Bone marrow (tissue), 2 donors: ENCODE data around the gene GEMIN7.
"Not testable (repeated sequence)": the region's sequence is repeated elsewhere in the genome, so short reads cannot be mapped to it uniquely, and the experiment has no call there.

Experiments used
- DNase-seq, 2 donors: peaks; one replicate each; lab custom pipeline; 2025; lab: John Stamatoyannopoulos, UW

The GEMIN7 gene

GRCh38 chr19:45104658-45105349, 25.7 kb downstream of the GEMIN7 start:
- DNase-seq, result no peak

DNA sequence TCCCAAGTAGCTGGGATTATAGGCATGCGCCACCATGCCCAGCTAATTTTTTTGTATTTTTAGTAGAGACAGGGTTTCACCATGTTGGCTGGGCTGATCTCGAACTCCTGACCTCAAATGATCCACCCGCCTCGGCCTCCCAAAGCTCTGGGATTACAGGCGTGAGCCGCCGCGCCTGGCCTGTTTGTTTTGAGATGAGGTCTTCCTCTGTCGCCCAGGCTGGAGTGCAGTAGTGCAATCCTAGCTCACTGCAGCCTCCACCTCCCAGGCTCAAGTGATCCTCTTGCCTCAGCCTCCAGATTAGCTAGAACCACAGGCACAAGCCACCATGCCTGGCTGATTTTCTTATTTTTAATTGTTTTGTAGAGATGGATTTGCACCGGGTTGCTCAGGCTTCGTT, 27.3 kb downstream of the GEMIN7 start:
- DNase-seq, result not testable (repeated sequence)

- DNase-seq, result no peak
These were observed 28.6 kb downstream of the GEMIN7 start for GRCh38 chr19:45107621-45108150.

DNA sequence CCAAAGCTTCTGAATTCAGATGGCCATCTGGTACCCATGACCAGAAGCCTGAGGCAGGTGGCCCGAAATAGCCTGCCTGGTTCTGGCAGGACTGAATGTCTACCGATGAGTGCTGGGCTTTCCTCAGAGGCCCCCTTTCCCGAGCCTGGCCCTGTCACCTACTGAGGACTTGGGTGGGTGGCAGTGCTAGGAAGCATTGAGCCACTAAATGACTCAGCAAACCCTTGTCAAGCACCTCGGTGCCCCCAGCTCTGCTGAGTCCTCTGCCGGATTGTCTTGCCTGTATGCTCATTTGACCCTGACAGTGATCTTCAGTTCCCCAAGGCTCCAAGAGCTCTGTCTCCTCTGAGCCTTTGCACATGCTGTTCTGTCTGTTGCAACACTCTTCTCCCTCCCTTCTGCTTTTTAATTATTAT, 31.8 kb downstream of the GEMIN7 start:
- DNase-seq, result peak in 1 of 2 donors; percentile 12

GRCh38 chr19:45112111-45112827, 33.2 kb downstream of the GEMIN7 start:
- no peak for DNase-seq

DNA sequence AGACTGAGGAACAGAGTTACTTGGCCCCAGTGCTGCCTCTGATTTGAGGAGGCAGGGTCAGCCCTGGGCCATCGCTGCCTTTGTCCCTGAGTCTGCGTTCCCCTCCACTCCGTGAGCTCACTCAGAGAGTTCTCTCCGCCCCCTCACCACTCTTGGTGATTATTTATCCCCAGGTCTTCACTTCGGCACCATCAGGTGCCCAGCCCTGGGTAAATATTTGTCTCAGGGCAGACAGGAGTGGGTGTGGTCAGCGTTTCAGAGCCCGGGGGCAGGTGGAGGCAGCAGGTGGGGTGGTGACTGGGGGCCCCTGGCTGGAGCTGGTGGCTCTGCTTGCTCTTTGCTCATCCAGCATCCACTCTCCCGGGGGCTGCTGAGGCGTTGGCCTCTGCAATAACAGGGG, 34.6 kb downstream of the GEMIN7 start:
- DNase-seq, result no peak

- DNase-seq, result no peak
These were observed 35.1 kb downstream of the GEMIN7 start for GRCh38 chr19:45114116-45114515.

GRCh38 chr19:45115809-45116615, 37.0 kb downstream of the GEMIN7 start:
- no peak for DNase-seq

GRCh38 chr19:45117167-45117594, 38.1 kb downstream of the GEMIN7 start:
- peak in 1 of 2 donors; percentile 40 for DNase-seq

GRCh38 chr19:45117671-45118070, 38.6 kb downstream of the GEMIN7 start:
- DNase-seq, result no peak

- DNase-seq, result no peak
These were observed 39.0 kb downstream of the GEMIN7 start for GRCh38 chr19:45118106-45118505.

- not testable (repeated sequence) for DNase-seq
These were observed 39.7 kb downstream of the GEMIN7 start for GRCh38 chr19:45118591-45119355.

DNA sequence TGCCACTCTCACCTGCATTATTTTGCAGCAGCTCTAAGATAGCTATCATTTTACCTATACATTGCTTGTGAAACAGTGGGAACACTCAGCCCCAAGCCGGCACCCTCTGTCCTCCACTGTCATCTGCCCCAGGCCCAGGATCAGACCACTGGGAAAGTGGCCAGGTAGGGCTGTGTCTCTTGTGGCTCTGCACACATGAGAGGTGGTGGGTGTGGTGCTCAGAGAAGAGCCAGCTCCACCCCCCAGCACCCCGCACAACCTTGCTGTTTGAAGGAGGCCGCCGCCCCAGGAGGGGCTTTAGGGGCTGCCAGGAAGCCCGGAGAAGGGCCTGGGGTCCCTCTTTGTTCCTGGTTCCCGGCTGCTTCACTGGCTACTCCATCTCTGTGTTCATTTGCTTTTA, 40.5 kb downstream of the GEMIN7 start:
- no peak for DNase-seq

GRCh38 chr19:45121827-45122345, 42.8 kb downstream of the GEMIN7 start:
- no peak for DNase-seq

GRCh38 chr19:45122832-45123231, 43.8 kb downstream of the GEMIN7 start:
- no peak for DNase-seq

GRCh38 chr19:45123440-45123850, 44.4 kb downstream of the GEMIN7 start:
- no peak for DNase-seq

DNA sequence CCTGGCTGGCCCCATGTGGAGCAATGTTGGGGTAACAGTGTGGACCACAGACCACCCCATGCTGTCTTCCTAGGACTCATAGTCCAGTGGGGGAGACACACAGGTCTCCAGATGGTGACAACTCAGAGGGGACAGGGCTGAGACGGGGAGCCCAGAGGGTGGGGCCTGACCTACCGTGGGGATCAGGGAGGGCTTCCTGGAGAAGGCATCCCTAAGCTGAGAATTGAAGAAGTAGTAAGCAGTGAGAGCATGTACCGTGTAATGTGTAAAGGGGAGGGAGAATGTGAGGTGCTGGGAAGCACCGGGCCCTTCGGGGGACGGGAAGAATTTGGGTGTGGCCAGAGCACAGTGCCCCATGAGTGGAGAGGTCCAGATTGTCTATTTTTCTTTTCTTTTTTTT, 45.0 kb downstream of the GEMIN7 start:
- DNase-seq, result no peak

GRCh38 chr19:45125360-45125759, 46.3 kb downstream of the GEMIN7 start:
- no peak for DNase-seq

GRCh38 chr19:45125975-45126493, 47.0 kb downstream of the GEMIN7 start:
- peak; percentile 18 to 39 for DNase-seq

DNA sequence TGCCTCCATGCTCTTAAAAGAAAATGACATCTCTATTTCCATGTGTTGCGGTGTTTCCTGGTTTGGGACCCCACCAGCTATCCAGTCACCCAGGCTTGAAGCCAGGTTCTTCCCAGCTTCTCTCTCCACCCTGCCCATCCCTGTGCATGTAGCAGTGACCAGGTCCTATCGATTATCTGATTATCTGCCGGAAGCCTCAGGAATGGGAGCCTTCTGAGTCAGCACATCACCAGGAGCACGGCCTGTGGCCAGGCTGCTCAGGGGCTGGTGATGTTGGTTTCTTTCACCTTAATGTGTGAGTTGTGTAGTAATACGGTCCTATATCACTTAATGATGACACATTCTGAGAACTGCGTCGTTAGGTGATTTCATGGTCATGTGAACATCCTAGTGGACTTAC, 47.6 kb downstream of the GEMIN7 start:
- no peak for DNase-seq

DNA sequence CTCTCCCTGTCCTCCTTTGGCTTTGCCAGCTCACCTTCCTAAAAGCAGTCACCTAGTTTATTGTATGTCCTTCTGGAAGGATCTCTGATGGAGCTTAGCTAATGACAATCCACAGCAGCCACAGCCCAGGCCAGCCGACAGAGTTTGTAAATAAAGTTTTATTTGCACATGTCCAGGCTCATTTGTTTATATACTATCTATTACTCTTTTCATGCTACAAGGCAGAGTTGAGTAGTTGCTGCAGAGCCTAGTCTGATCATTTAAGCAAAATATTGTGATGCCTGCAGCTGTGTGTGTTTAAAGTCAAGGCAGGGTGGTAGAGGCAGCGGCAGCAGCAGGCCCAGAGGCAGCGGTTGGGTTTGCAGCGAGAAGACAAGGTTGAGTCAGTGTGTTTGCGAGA, 49.1 kb downstream of the GEMIN7 start:
- no peak for DNase-seq
